IPS DF 4.7 (cell line): ENCODE results near the gene BTG2.

Source experiments
- DNase-seq: peaks from one replicate; pipeline ENCODE4 v3.0.0-alpha.2; 2013; ENCODE audit warnings: low spot score; ENCODE audit errors: extremely low read depth

The BTG2 gene

GRCh38 chr1:203276408-203276807 is 28.9 kb upstream of the BTG2 start:
- DNase-seq, result no peak

DNA sequence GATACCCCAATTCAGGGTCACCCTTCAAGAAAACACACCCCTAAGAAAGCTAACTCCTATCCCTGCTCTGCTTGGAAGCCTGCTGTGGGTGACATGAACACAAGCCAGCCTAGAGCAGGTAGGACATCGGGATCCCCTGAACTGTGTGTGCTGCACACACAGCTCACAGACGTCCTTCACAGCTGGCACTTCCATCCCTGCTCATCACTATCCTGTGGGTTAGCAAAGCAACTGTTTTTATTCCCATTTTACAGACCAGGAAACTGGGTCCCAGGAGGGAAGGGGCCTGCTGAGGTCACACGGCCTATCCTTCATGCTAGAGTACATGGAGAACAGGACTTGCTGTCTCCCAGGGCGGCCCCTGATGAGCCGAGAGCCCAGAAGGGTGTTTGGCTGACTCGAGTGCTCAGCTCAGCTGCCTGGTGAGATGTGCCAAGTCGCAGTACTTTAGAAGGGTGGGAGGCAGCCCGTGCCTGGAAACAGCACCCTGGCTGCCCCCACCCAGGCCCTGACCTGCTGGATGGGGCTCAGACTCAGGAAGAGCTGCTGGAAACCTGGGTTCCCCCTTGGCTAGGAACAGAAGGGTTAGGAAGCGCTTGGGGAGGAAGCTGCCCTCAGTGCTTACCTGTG is 28.3 kb upstream of the BTG2 start:
- DNase-seq, result no peak

GRCh38 chr1:203278082-203278884 is 27.0 kb upstream of the BTG2 start:
- DNase-seq, result no peak

- DNase-seq, result no peak
Observed at GRCh38 chr1:203278885-203279406, 26.4 kb upstream of the BTG2 start.

GRCh38 chr1:203280061-203280460 is 25.3 kb upstream of the BTG2 start:
- no peak for DNase-seq

- no peak for DNase-seq
Observed at GRCh38 chr1:203281033-203281432, 24.3 kb upstream of the BTG2 start.

- no peak for DNase-seq
Observed at GRCh38 chr1:203281851-203282661, 23.3 kb upstream of the BTG2 start.

GRCh38 chr1:203282720-203283542 is 22.4 kb upstream of the BTG2 start:
- DNase-seq, result no peak

- DNase-seq, result no peak
Observed at GRCh38 chr1:203283597-203283996, 21.7 kb upstream of the BTG2 start.

GRCh38 chr1:203284411-203285123 is 20.8 kb upstream of the BTG2 start:
- DNase-seq, result no peak

- DNase-seq, result no peak
Observed at GRCh38 chr1:203286161-203286984, 18.9 kb upstream of the BTG2 start.

GRCh38 chr1:203287109-203287893 is 18.0 kb upstream of the BTG2 start:
- no peak for DNase-seq

DNA sequence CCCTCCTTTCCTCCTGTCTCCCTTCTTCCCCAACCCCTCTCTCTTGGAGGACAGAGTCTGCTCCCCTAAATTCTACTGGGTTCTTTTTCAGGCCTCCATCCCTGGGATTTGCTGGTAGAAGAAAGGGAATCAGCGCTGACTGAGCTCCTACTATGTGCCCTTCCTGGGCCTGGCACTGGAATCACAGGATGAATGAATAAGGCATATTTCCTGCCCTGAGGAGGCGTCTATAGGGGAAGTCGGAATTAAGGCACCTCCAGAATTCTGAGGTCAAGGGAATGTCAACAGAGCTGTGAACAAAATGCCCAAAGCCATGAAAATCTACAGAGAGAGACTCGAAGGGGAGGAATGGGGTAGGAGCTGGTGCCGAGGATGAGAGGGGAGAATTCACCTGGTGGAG is 17.4 kb upstream of the BTG2 start:
- DNase-seq, result no peak

GRCh38 chr1:203288400-203288799 is 16.9 kb upstream of the BTG2 start:
- no peak for DNase-seq

- no peak for DNase-seq
Observed at GRCh38 chr1:203289281-203289981, 15.9 kb upstream of the BTG2 start.

GRCh38 chr1:203289982-203290260 is 15.4 kb upstream of the BTG2 start:
- no peak for DNase-seq

DNA sequence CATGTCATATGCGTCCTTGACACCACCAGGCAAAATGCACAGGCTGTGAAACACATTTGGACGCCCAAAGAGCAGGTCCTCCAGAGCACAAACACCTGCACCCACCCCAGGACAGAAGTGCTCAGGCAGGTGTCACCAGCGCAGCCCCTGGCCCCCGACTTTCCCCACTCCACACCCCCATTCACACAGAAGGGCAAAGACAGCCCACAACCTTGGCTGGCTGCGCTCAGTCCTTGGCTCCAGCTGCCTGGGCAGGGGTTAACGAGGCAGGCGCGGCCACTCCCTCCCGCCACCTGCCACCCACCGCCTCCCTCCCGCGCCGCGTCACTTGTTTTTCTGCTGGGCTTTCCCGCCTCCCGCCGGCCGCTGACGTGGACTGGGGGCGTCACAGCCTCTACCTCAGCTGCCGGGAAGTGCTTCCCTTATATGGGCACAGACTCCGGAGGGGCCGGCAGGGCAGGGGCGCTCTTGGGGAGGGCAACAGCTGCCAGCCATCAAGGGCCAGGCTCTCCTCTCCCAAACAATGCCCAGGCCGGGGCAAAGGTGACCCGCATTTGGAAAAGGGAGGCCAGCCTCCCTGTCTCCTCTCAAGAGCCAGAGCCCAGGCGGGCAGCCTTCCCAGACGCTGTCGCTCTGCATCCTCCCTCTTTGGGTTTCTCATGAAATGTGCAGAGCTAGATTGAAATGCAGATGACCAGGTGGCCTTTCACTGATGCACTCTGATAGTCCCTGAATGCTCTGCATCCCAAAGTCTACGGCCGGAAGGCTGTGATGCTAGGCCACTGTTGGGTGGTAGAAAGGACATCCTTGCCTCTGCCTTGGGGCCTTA is 14.8 kb upstream of the BTG2 start:
- no peak for DNase-seq
